ENCODE measurements around the gene ULBP3. TPM values are rescaled to one million over a fixed set of nuclear protein-coding genes. Genes with fewer than 3 reads are reported as not detected.

Gene ULBP3
- total RNA-seq, 2 experiments from 2014 or later, result 0.61 TPM; not detected in 1

- intact Hi-C loops (cut with micrococcal nuclease), result no loop called here
- Mint-ChIP-seq H3K9me3 (no peaks in the 10 kb centered on the region), H3K36me3 (no peaks in the 10 kb centered on the region), H3K27me3 (peaks cover 68% of the 10 kb centered on the region), H3K4me1 (ENCODE audit: low read depth) (peaks cover 15% of the 10 kb centered on the region), H3K27ac (no peak overlapping the region), H3K4me3 (no peak overlapping the region)
- ChIA-PET POLR2A (no interaction called here), CTCF (interaction anchor here (1.4 to 1.5 kb wide), 2 partner anchors 16 to 359 kb away, joined by 4 read pairs; no protein-coding TSS in a partner anchor)
- no peak for DNase-seq
Observed at GRCh38 chr6:150036081-150036480, 32.8 kb downstream of the ULBP3 start.

- ChIA-PET POLR2A (no interaction called here), CTCF (no interaction called here)
- H3K36me3 Mint-ChIP-seq, result no peaks in the 10 kb centered on the region
- peaks cover 47% of the 10 kb centered on the region for H3K27me3 Mint-ChIP-seq
- H3K27ac Mint-ChIP-seq, result no peak overlapping the region
- intact Hi-C loops (cut with micrococcal nuclease), result no loop called here
- H3K4me3 Mint-ChIP-seq, result no peak overlapping the region
- no peaks in the 10 kb centered on the region for H3K9me3 Mint-ChIP-seq
- H3K4me1 Mint-ChIP-seq (ENCODE audit: low read depth), result peaks cover 9% of the 10 kb centered on the region
- no peak for DNase-seq
Observed at GRCh38 chr6:150033207-150033771, 35.6 kb downstream of the ULBP3 start.

GRCh38 chr6:150032598-150032997 is 36.3 kb downstream of the ULBP3 start:
- CTCF ChIA-PET, result no interaction called here
- intact Hi-C loops (cut with micrococcal nuclease), result no loop called here
- peaks cover 49% of the 10 kb centered on the region for H3K27me3 Mint-ChIP-seq

GRCh38 chr6:150030611-150031010 is 38.3 kb downstream of the ULBP3 start:
- ChIA-PET POLR2A (no interaction called here), CTCF (interaction anchor here (0.6 kb wide), 1 partner anchor 365 kb away, joined by 3 read pairs; no protein-coding TSS in a partner anchor)
- Mint-ChIP-seq H3K4me1 (ENCODE audit: low read depth) (peaks cover 4% of the 10 kb centered on the region), H3K27ac (no peak overlapping the region), H3K4me3 (no peak overlapping the region), H3K27me3 (peaks cover 40% of the 10 kb centered on the region), H3K9me3 (no peaks in the 10 kb centered on the region), H3K36me3 (no peaks in the 10 kb centered on the region)
- no peak for DNase-seq
- intact Hi-C loops (cut with micrococcal nuclease), result no loop called here

More at GRCh38 chr6:150032598-150032997, 36.3 kb downstream of the ULBP3 start:
- Mint-ChIP-seq H3K9me3 (no peaks in the 10 kb centered on the region), H3K36me3 (no peaks in the 10 kb centered on the region), H3K27ac (no peak overlapping the region), H3K4me1 (ENCODE audit: low read depth) (peaks cover 8% of the 10 kb centered on the region), H3K4me3 (no peak overlapping the region)
- POLR2A ChIA-PET, result no interaction called here
- no peak for DNase-seq

- Mint-ChIP-seq H3K27ac (no peak overlapping the region), H3K4me3 (no peak overlapping the region), H3K36me3 (no peaks in the 10 kb centered on the region), H3K4me1 (ENCODE audit: low read depth) (peaks cover 12% of the 10 kb centered on the region), H3K27me3 (peaks cover 38% of the 10 kb centered on the region), H3K9me3 (no peaks in the 10 kb centered on the region)
- no peak for DNase-seq
- intact Hi-C loops (cut with micrococcal nuclease), result loop anchor here (5.0 kb wide), 1 partner anchor 38 kb away; the partner anchor contains the start of gene ULBP3
- ChIA-PET CTCF (interaction anchor here (0.6 kb wide), 1 partner anchor 41 kb away, joined by 3 read pairs; no protein-coding TSS in a partner anchor), POLR2A (no interaction called here)
Observed at GRCh38 chr6:150029749-150030148, 39.2 kb downstream of the ULBP3 start.

GRCh38 chr6:150029276-150029675 is 39.6 kb downstream of the ULBP3 start:
- H3K9me3 Mint-ChIP-seq, result no peaks in the 10 kb centered on the region
- intact Hi-C loops (cut with micrococcal nuclease), result loop anchor here (5.0 kb wide), 1 partner anchor 38 kb away; the partner anchor contains the start of gene ULBP3
- ChIA-PET POLR2A (no interaction called here), CTCF (interaction anchor here (0.6 kb wide), 1 partner anchor 42 kb away, joined by 3 read pairs; no protein-coding TSS in a partner anchor)
- no peaks in the 10 kb centered on the region for H3K36me3 Mint-ChIP-seq
- no peak for DNase-seq
- H3K4me3 Mint-ChIP-seq, result no peak overlapping the region
- peaks cover 15% of the 10 kb centered on the region for H3K4me1 Mint-ChIP-seq (ENCODE audit: low read depth)
- peaks cover 40% of the 10 kb centered on the region for H3K27me3 Mint-ChIP-seq
- no peak overlapping the region for H3K27ac Mint-ChIP-seq

GRCh38 chr6:150028799-150029198 is 40.1 kb downstream of the ULBP3 start:
- no peak overlapping the region for H3K4me3 Mint-ChIP-seq
- no peak overlapping the region for H3K27ac Mint-ChIP-seq
- H3K36me3 Mint-ChIP-seq, result no peaks in the 10 kb centered on the region
- H3K4me1 Mint-ChIP-seq (ENCODE audit: low read depth), result peaks cover 15% of the 10 kb centered on the region
- peaks cover 42% of the 10 kb centered on the region for H3K27me3 Mint-ChIP-seq
- H3K9me3 Mint-ChIP-seq, result no peaks in the 10 kb centered on the region
- intact Hi-C loops (cut with micrococcal nuclease), result loop anchor here (5.0 kb wide), 1 partner anchor 39 kb away; the partner anchor contains the start of gene ULBP3
- DNase-seq, result no peak
- POLR2A ChIA-PET, result no interaction called here
- CTCF ChIA-PET, result no interaction called here

- Mint-ChIP-seq H3K4me3 (no peak overlapping the region), H3K36me3 (no peaks in the 10 kb centered on the region), H3K4me1 (ENCODE audit: low read depth) (peaks cover 15% of the 10 kb centered on the region), H3K27ac (no peak overlapping the region), H3K9me3 (no peaks in the 10 kb centered on the region), H3K27me3 (peaks cover 46% of the 10 kb centered on the region)
- DNase-seq, result no peak
- CTCF ChIA-PET, result no interaction called here
- POLR2A ChIA-PET, result no interaction called here
- intact Hi-C loops (cut with micrococcal nuclease), result loop anchor here (5.0 kb wide), 1 partner anchor 39 kb away; the partner anchor contains the start of gene ULBP3
Observed at GRCh38 chr6:150027806-150028565, 40.9 kb downstream of the ULBP3 start.

- Mint-ChIP-seq H3K9me3 (no peaks in the 10 kb centered on the region), H3K27ac (no peak overlapping the region), H3K4me1 (ENCODE audit: low read depth) (peaks cover 15% of the 10 kb centered on the region), H3K27me3 (peaks cover 41% of the 10 kb centered on the region), H3K4me3 (no peak overlapping the region), H3K36me3 (no peaks in the 10 kb centered on the region)
- POLR2A ChIA-PET, result no interaction called here
- CTCF ChIA-PET, result interaction anchor here (0.7 kb wide), 1 partner anchor 10 kb away, joined by 3 read pairs; no protein-coding TSS in a partner anchor
- no peak for DNase-seq
- intact Hi-C loops (cut with micrococcal nuclease), result loop anchor here (5.0 kb wide), 1 partner anchor 40 kb away; the partner anchor contains the start of gene ULBP3
Observed at GRCh38 chr6:150026976-150027805, 41.7 kb downstream of the ULBP3 start.

- POLR2A ChIA-PET, result interaction anchor here (0.7 kb wide), 1 partner anchor 90 kb away, joined by 3 read pairs; no protein-coding TSS in a partner anchor
- peaks cover 38% of the 10 kb centered on the region for H3K27me3 Mint-ChIP-seq
- no peak within 1 kb of the TSS for H3K4me3 Mint-ChIP-seq
- intact Hi-C loops (cut with micrococcal nuclease), result loop anchor here (5.0 kb wide), 1 partner anchor 42 kb away; the partner anchor contains the start of gene ULBP3
- no peak within 1 kb of the TSS for H3K27ac Mint-ChIP-seq
- H3K9me3 Mint-ChIP-seq, result no peaks in the 10 kb centered on the region
- peak; percentile 62 for DNase-seq
- CTCF ChIA-PET, result interaction anchor here (1.0 kb wide), 1 partner anchor 9 kb away, joined by 3 read pairs; no protein-coding TSS in a partner anchor
- peaks cover 15% of the 10 kb centered on the region for H3K4me1 Mint-ChIP-seq (ENCODE audit: low read depth)
- H3K36me3 Mint-ChIP-seq, result no peaks in the 10 kb centered on the region
Observed at GRCh38 chr6:150025201-150025917, 43.6 kb downstream of the ULBP3 start, which contains the start of gene RAET1L. TSS of gene RAET1L (minus strand) at chr6:150025532. CDS start at chr6:150025471, 61 bp downstream.

GRCh38 chr6:150024646-150025155 is 44.2 kb downstream of the ULBP3 start:
- no peak overlapping the region for H3K27ac Mint-ChIP-seq
- intact Hi-C loops (cut with micrococcal nuclease), result loop anchor here (5.0 kb wide), 1 partner anchor 43 kb away; the partner anchor contains the start of gene ULBP3
- POLR2A ChIA-PET, result no interaction called here
- H3K9me3 Mint-ChIP-seq, result no peaks in the 10 kb centered on the region
- no peak for DNase-seq
- peaks cover 15% of the 10 kb centered on the region for H3K4me1 Mint-ChIP-seq (ENCODE audit: low read depth)
- CTCF ChIA-PET, result interaction anchor here (0.7 kb wide), 1 partner anchor 824 kb away, joined by 3 read pairs; no protein-coding TSS in a partner anchor
- no peak overlapping the region for H3K4me3 Mint-ChIP-seq
- peaks cover 38% of the 10 kb centered on the region for H3K27me3 Mint-ChIP-seq
- H3K36me3 Mint-ChIP-seq, result no peaks in the 10 kb centered on the region

All from activated CD4-positive, alpha-beta memory T cell treated with anti-CD3 and anti-CD28 coated beads for 36 hours (primary cell).